Ascending aorta (tissue), 2 donors: ENCODE measurements around the gene ZNF548. TPM values are rescaled to one million over a fixed set of nuclear protein-coding genes. Genes with fewer than 3 reads are reported as not detected.

ENCODE experiments used
- DNase-seq, 2 donors: peaks; one replicate each; pipeline ENCODE4 v3.0.0-alpha.2; 2019; ENCODE audit warnings: low spot score in 2 of 2
- H3K27ac ChIP-seq, 2 donors: fragments of 200-600 bp; sonication (generic); one replicate each; pipeline ENCODE4 v1.5.1; 2016 to 2017; ENCODE audit warnings: mild to moderate bottlenecking in 1 of 2
- H3K27me3 ChIP-seq: fragments of 200-600 bp; sonication (generic); one replicate; pipeline ENCODE4 v1.5.1; 2017
- H3K36me3 ChIP-seq, 2 donors: fragments of 200-600 bp; sonication (generic); one replicate each; pipeline ENCODE4 v1.5.1; 2016
- H3K4me1 ChIP-seq, 2 donors: fragments of 200-600 bp; sonication (generic); one replicate each; pipeline ENCODE4 v1.5.1; 2016 to 2017; ENCODE audit warnings: mild to moderate bottlenecking in 1 of 2
- H3K4me3 ChIP-seq, 2 donors: fragments of 200-600 bp; sonication (generic); one replicate each; pipeline ENCODE4 v1.5.1; 2016 to 2017; ENCODE audit warnings: mild to moderate bottlenecking in 1 of 2
- H3K9me3 ChIP-seq, 2 donors: fragments of 200-600 bp; sonication (generic); one replicate each; pipeline ENCODE4 v1.5.1; 2016
- CTCF ChIP-seq, 3 experiments: fragments of 200-600 bp in 2 of 3; fragments of 450-650 bp in 1 of 3; sonication (generic) in 2 of 3; IDR thresholded peaks; one replicate each; pipeline ENCODE4 v1.5.1; 2016 to 2019; ENCODE audit warnings: antibody characterized with exemption in 3 of 3, mild to moderate bottlenecking in 1 of 3, moderate library complexity in 1 of 3
- intact Hi-C: fragments of 100-400 bp; cut with DNase I; formaldehyde crosslinking; loops from one replicate; pipeline ENCODE4 v1.15.1; 2023
- total RNA-seq: library from RNA; depleted of rRNA; stranded (reverse); fragments of >200 nt; gene quantifications from one replicate; pipeline ENCODE4 v1.1.0, GENCODE V29; 2016

The ZNF548 gene
- total RNA-seq, 1 donor from 2014 or later: 0.96 TPM

DNA sequence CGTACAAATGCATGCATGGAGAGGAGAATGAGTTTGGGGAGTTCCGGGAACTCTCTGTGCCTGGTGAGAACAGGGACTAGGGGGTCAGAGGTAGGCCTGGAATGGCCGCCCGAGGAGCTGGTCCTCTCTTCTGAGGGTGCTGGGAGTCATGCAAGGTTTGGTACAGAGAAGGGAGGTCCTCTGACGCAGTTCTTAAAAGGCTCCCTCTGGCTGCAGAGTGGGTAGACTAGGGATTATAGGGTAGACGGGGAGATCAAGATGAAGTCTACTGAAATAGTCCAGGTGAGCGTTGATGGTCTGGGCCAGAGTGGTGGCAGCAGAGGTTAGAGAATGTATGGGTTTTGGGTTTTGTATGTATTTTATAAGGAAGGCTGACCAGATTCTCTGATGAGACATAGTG, 37.8 kb upstream of the ZNF548 start:
- peaks cover 41 to 45% of the 10 kb centered on the region in 2 donors for H3K36me3 ChIP-seq
- intact Hi-C loops: loop anchor here (1.0 to 5.0 kb wide), 2 partner anchors 37 to 70 kb away; partner anchors contain the start of genes ZNF460 and ZNF548
- TF ChIP-seq CTCF (IDR thresholded peaks at IDR 0.05): no peak
- peak overlapping the region; percentile 56 to 72 for H3K27ac ChIP-seq
- H3K27me3 ChIP-seq: no peaks in the 10 kb centered on the region
- H3K4me3 ChIP-seq: peak overlapping the region; percentile 71 to 75
- H3K9me3 ChIP-seq: peaks cover 37 to 47% of the 10 kb centered on the region in 2 donors
- DNase-seq: no peak
- H3K4me1 ChIP-seq: peaks cover 0 to 8% of the 10 kb centered on the region in 2 donors

- intact Hi-C loops: no loop called here
- no peak overlapping the region for H3K4me3 ChIP-seq
- no peak overlapping the region for H3K27ac ChIP-seq
- H3K9me3 ChIP-seq: peaks cover 64 to 88% of the 10 kb centered on the region in 2 donors
- H3K36me3 ChIP-seq: peaks cover 62 to 70% of the 10 kb centered on the region in 2 donors
- H3K4me1 ChIP-seq: peaks cover 0 to 8% of the 10 kb centered on the region in 2 donors
- no peak for TF ChIP-seq CTCF (IDR thresholded peaks at IDR 0.05)
- H3K27me3 ChIP-seq: no peaks in the 10 kb centered on the region
- no peak for DNase-seq
Observed at GRCh38 chr19:57355916-57356315, 33.7 kb upstream of the ZNF548 start.

GRCh38 chr19:57357406-57357805, 32.2 kb upstream of the ZNF548 start:
- H3K4me1 ChIP-seq: peaks cover 0 to 3% of the 10 kb centered on the region in 2 donors
- peaks cover 60 to 70% of the 10 kb centered on the region in 2 donors for H3K36me3 ChIP-seq
- peaks cover 64 to 94% of the 10 kb centered on the region in 2 donors for H3K9me3 ChIP-seq
- intact Hi-C loops: no loop called here
- DNase-seq: no peak
- no peak overlapping the region for H3K27ac ChIP-seq
- no peak for TF ChIP-seq CTCF (IDR thresholded peaks at IDR 0.05)
- H3K27me3 ChIP-seq: no peaks in the 10 kb centered on the region
- H3K4me3 ChIP-seq: no peak overlapping the region

- intact Hi-C loops: no loop called here
- no peak overlapping the region for H3K4me3 ChIP-seq
- peaks cover 52 to 75% of the 10 kb centered on the region in 2 donors for H3K9me3 ChIP-seq
- no peaks in the 10 kb centered on the region for H3K27me3 ChIP-seq
- no peak for TF ChIP-seq CTCF (IDR thresholded peaks at IDR 0.05)
- no peak for DNase-seq
- peaks cover 46 to 51% of the 10 kb centered on the region in 2 donors for H3K36me3 ChIP-seq
- no peaks in the 10 kb centered on the region for H3K4me1 ChIP-seq
- no peak overlapping the region for H3K27ac ChIP-seq
Observed at GRCh38 chr19:57359300-57359699, 30.4 kb upstream of the ZNF548 start.

DNA sequence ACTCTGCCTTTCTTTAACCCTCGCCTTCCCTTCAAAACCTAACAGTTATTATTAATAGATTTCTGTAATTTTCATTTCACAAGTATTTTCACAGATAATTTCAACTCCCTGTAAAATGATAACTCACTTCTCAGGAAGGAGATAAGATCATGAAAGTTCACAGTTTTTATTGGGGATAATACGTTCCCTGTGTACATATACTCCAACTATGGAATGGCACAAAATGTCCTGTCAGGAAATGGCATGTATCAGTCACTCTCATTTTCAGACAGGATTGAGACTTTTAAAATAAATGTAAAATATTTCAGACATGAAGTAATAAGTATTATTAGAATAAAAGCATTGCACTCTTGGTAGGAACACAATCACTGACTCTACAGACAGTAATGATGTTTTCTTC, 27.2 kb upstream of the ZNF548 start:
- Histone ChIP-seq H3K4me3 (peak overlapping the region; percentile 41 to 87), H3K9me3 (peaks cover 36 to 75% of the 10 kb centered on the region in 2 donors), H3K4me1 (no peaks in the 10 kb centered on the region), H3K27ac (peak overlapping the region; percentile 74 to 95), H3K27me3 (no peaks in the 10 kb centered on the region), H3K36me3 (peaks cover 15 to 29% of the 10 kb centered on the region in 2 donors)
- DNase-seq: no peak
- TF ChIP-seq CTCF (IDR thresholded peaks at IDR 0.05): no peak
- intact Hi-C loops: loop anchor here (2.0 kb wide), 2 partner anchors 72 to 164 kb away; partner anchors contain the start of genes ZNF549 and ZNF749
